HG03439 (cell line): Measurements from ENCODE around the gene MED14.
"Not testable (repeated sequence)": the region's sequence is repeated elsewhere in the genome, so short reads cannot be mapped to it uniquely, and the experiment has no call there.

Experiments used
- ATAC-seq: cut with Tn5 transposase; IDR thresholded peaks from one replicate; pipeline ENCODE4 v1.9.1; 2021; ENCODE audit warnings: mild to moderate bottlenecking, moderate library complexity; ENCODE audit not compliant: unreplicated experiment

MED14 gene

DNA sequence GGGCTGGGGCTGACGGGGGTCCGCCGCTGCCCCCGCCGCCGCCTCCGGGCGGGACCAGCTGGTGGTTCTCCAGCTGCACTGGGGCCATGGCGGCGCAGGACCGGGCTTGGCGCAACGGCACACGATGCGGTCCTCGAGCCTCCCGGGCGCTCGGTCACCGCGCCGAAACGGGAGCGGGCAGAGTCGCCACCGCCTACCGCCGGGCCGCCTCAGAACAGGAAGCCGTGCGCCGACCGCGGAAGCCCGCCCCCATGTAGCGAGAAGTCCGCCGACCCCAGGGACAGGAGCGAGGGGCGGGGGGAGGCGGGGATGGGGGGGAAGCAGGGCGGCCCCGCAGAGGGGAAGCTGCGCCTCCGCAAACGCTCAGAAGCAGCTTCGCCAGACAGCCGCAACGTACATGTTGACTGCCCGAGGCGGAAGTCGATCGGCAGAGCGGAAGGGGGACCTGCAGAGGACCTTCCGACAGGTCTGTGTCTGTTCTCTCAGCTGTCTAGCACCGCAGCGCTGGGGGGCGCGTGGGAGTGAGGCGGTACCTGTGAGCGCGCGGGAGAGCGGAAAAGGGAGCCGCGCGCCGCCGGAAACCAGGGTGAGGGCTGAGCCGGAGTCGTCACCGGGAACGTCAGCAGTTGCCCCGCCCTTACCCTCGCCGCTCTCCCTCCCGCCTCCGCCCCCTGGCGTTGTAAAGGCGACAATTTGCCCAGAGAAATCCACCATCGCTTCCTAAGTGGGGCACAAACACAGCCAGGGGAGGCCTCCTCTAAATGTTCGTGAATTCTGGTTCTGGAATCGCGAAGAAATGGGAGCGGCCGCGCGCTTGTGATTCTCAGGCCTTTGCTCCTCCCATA is at the start of gene MED14:
Gene MED14 (minus strand): TSS at position 218 of the 845 bp plus-strand sequence. CDS start 130 bp downstream, at position 88.
- ATAC-seq, result peak; percentile 91

- no peak for ATAC-seq
These were observed 49.3 kb upstream of the MED14 start for GRCh38 chrX:40784516-40785151.

DNA sequence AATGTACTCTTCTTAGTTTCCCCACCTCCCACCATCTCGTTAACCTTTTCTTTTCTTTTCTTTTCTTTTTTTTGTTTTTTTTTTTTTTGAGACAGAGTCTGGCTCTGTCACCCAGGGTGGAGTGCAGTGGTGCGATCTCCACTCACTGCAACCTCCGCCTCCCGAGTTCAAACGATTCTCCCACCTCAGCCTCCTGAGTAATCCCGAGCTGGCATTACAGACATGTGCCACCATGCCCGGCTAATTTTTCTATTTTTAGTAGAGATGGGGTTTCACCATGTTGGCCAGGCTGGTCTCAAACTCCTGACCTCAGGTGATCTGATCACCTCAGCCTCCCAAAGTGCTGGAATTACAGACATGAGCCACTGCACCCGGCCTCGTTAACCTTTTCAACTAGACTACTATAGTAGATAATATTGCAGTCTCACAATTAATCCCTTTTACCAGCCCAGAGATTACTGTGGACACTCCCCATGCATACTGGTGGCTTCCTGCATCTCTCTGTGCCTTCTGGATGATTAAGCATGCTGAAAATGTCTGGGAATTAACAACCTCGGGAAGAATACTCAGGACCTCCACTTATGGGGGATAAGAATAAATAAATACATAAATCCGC is 47.4 kb upstream of the MED14 start:
- not testable (repeated sequence) for ATAC-seq

DNA sequence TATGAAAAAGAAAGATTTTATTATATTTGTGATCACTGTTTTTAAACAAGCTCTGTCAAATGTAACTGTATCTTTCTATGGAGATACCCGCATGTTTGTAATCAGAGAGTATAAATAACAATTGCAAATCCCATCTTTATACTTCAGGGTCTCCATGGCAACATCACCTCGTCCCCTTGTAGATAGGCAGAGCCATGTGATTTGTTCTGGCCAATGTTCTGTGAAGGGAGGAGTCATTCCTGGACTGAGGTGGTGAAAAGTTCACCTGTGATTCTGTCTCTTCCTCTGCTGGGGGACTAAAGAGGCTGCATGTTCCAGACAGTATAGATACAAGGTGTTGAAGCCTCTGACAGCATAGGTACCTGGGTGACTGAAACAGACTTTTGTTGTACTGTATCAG is 45.6 kb upstream of the MED14 start:
- ATAC-seq, result no peak

DNA sequence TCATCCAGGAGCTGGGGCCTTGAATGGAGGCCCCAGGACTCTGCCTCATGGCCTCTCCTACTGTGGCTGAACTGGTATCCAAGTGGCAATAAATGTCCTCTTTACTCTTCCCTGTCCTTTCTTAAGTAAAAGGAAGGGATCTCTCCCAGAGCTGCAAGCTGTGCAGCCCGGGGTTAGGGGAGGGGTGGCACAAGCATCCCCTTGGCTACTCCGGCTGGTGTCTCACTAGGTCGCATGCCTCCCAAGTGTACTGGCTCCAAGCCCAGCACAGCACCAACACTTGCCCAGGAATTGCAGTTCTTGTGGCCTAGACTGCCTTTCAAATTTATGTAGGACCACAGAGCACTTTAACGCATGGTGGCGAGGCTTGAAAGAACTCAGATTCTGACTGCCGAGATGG is 44.7 kb upstream of the MED14 start:
- ATAC-seq, result no peak

GRCh38 chrX:40778861-40779575 is 43.7 kb upstream of the MED14 start:
- ATAC-seq, result no peak

DNA sequence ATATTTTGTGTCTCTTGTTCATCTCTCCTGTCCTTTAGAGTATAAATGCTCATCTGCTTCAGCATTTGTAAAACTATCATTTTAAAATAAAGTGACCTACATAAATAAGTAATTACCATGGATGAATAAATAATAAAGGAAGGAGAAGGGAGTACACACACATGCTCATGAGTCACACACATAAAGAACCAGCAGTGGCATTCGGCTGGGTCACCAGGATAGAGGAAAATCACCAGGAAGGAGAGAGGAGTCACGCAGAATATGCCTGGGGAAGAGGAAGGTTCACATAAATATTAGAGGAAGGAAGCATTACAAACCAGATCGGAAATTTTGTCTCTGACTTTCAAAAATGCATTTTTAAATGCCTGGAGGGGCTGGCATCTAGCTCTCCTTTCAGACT is 38.5 kb upstream of the MED14 start:
- no peak for ATAC-seq

- ATAC-seq, result no peak
These were observed 37.8 kb upstream of the MED14 start for GRCh38 chrX:40773188-40773587.

DNA sequence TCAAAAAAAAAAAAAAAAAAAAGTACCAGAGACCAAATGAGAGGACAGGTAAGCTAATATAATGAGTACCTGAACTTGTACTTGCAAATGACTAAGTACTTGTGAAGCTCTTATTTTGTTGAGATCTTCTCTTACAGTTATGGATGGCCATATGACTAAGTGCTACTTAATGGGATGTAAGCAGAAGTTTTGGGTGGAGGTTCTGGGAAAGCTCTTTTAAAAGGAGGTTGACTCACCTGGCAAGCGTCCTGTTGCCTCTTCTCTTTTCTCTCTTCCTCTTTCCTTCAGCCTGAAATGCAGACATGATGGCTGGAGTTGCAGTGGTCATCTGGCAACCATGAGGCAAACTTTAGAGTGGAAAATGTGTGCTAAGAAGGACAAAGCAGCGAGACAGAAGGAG is 36.9 kb upstream of the MED14 start:
- no peak for ATAC-seq

GRCh38 chrX:40761762-40762161 is 26.4 kb upstream of the MED14 start:
- ATAC-seq, result no peak

DNA sequence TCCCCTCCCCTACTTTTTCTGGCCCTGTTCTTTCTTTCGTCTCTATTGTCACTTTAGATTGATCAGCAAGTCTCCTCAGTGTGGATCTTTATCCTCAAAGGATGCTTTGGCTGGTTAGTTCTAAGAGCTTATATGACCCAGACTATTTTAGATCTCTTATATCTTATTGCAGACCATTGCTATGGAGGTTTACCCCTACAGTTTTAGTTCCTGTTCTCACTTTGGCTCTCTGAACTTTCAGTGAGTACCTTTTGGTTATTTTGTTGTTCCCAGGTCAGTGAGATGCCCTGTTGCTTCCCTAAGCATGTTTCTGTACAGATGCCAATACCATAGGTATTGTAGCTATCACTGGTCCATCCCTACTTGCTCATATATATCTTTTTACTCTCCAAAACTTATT is 24.0 kb upstream of the MED14 start:
- ATAC-seq, result no peak

GRCh38 chrX:40757058-40757457 is 21.7 kb upstream of the MED14 start:
- no peak for ATAC-seq

- no peak for ATAC-seq
These were observed 20.2 kb upstream of the MED14 start for GRCh38 chrX:40755291-40756249.

DNA sequence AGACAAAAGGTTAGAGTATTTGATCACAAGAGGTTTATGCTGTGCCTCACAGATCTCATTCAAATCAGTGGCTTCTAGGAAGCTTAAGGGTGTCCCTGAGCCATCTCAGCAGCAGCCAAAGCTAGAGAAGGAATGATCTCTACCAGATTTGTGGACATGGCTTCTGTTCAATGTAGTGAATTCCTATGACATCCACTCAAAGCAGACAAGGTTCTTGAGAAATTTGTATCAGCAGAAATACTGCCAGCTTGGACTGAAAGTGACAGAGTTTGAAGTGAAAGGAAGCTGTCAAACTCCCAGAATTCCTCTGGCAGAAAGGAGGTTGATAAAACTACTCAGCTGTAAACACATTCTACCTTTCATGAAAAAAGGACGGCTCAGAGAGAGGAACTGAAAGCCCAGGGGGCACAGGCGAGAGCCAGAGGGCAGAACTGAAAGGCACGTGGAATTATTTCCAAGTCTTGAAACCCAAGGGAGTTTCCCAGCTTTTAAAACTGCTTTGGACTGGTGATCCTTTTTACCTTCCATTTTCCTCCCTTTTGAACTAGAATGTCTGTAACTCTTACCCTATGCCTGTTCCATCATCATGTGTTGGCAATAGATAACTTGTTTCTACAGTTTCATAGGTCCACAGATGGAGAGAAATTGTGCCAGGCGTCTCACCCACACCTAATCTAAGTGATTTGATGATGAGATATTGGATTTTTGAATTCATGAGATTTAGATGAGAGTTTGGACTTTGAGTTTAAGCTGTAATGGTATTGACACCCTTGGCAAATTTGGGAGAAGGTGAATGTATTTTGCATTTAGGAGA is 14.5 kb upstream of the MED14 start:
- ATAC-seq, result no peak

GRCh38 chrX:40748977-40749376 is 13.6 kb upstream of the MED14 start:
- no peak for ATAC-seq

GRCh38 chrX:40746521-40746920 is 11.2 kb upstream of the MED14 start:
- ATAC-seq, result no peak

DNA sequence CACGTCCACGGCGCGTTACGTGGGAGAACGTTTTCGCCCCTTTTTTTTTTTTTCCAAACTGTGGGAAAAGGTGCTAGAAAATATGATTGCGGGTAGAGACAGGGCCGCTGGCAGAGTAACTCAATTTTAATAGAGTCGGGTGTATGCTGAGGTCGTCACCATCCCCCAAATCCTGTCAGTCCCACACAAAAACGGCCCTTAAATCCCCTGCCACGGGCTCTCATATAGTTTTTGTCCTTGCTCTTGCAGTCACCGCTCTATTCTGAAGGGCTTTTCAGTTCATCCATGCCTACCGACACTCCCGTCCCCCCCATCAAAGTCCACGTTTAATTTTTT is 796 bp upstream of the MED14 start:
- no peak for ATAC-seq

GRCh38 chrX:40734971-40735324 is 394 bp downstream of the MED14 start:
- peak; percentile 3 for ATAC-seq

- no peak for ATAC-seq
These were observed 1.6 kb downstream of the MED14 start for GRCh38 chrX:40733706-40734105.

DNA sequence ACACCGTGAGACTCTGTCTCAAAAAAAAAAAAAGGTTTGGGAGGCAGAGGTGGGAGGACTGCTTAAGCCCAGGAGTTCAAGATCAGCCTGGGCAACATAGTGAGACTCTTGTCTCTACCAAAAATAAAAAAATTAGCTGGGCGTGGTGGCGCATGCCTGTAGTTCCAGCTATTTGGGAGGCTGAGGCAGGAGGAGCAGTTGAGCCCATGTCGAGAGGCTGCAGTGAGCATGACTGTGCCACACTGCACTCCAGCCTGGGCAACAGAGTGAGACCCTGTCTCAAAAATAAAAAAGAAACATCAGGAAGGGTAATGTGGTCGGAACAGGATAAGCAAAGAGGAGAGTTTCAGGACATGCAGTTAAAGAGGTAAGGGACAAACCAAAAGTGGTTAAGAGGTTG is 2.8 kb downstream of the MED14 start:
- not testable (repeated sequence) for ATAC-seq
